SK-N-SH treated with all-trans-retinoic acid at 6 μM for 48 hours (cell line): ENCODE measurements around the gene GRID2IP.

Experiments used
- ATAC-seq: fragments of 200-7000 bp; cut with Tn5 transposase; 3 replicates; pipeline ENCODE4 v1.9.1; 2020; ENCODE audit warnings: mild to moderate bottlenecking, moderate library complexity
- ARNTL ChIP-seq: fragments of 450-650 bp; formaldehyde crosslinking; IDR thresholded peaks from 2 replicates; pipeline ENCODE4 v1.5.0; 2020; ENCODE audit warnings: low read depth, mild to moderate bottlenecking, moderate library complexity, borderline replicate concordance
- BACH2 ChIP-seq: fragments of 250-450 bp; sonication (Bioruptor Pico); IDR thresholded peaks from 2 replicates; pipeline ENCODE4 v1.9.0; 2021; ENCODE audit warnings: mild to moderate bottlenecking, borderline replicate concordance
- CSDC2 ChIP-seq: fragments of 250-450 bp; sonication (Bioruptor Pico); IDR thresholded peaks from 2 replicates; pipeline ENCODE4 v1.5.0; 2020; ENCODE audit warnings: mild to moderate bottlenecking, moderate library complexity
- ESRRG ChIP-seq: fragments of 250-450 bp; sonication (Bioruptor Pico); IDR thresholded peaks from 2 replicates; pipeline ENCODE4 v1.6.1; 2021; ENCODE audit warnings: mild to moderate bottlenecking
- GLIS3 ChIP-seq: fragments of 250-450 bp; sonication (Bioruptor Pico); IDR thresholded peaks from 2 replicates; pipeline ENCODE4 v1.5.0; 2020; ENCODE audit warnings: mild to moderate bottlenecking, moderate library complexity
- ISL1 ChIP-seq: fragments of 250-450 bp; sonication (Bioruptor Pico); IDR thresholded peaks from 2 replicates; pipeline ENCODE4 v2.1.2; 2022; ENCODE audit warnings: mild to moderate bottlenecking, moderate library complexity
- OSR1 ChIP-seq: fragments of 250-450 bp; sonication (Bioruptor Pico); IDR thresholded peaks from 2 replicates; pipeline ENCODE4 v1.8.0; 2022; ENCODE audit warnings: moderate library complexity, mild to moderate bottlenecking, inconsistent platforms
- RARB ChIP-seq: fragments of 250-450 bp; sonication (Bioruptor Pico); IDR thresholded peaks from 2 replicates; pipeline ENCODE4 v1.8.0; 2021; ENCODE audit warnings: mild to moderate bottlenecking, moderate library complexity
- SNAI2 ChIP-seq: fragments of 250-450 bp; sonication (Bioruptor Pico); IDR thresholded peaks from 2 replicates; pipeline ENCODE4 v1.5.0; 2020; ENCODE audit warnings: mild to moderate bottlenecking, moderate library complexity
- TOX ChIP-seq: fragments of 250-450 bp; sonication (Bioruptor Pico); IDR thresholded peaks from 2 replicates; pipeline ENCODE4 v1.8.0; 2021; ENCODE audit warnings: mild to moderate bottlenecking, moderate library complexity, borderline replicate concordance
- ZC3H10 ChIP-seq: fragments of 250-450 bp; sonication (Bioruptor Pico); IDR thresholded peaks from 2 replicates; pipeline ENCODE4 v1.5.1; 2021; ENCODE audit warnings: mild to moderate bottlenecking, moderate library complexity
- ZFP3 ChIP-seq: fragments of 250-450 bp; sonication (Bioruptor Pico); IDR thresholded peaks from 2 replicates; pipeline ENCODE4 v1.5.0; 2020; ENCODE audit warnings: mild to moderate bottlenecking, moderate library complexity
- ZFP30 ChIP-seq: fragments of 450-650 bp; formaldehyde crosslinking; IDR thresholded peaks from 2 replicates; pipeline ENCODE4 v1.5.0; 2022; ENCODE audit warnings: mild to moderate bottlenecking, moderate library complexity
- ZNF565 ChIP-seq: fragments of 450-650 bp; formaldehyde crosslinking; conservative IDR thresholded peaks from 2 replicates; pipeline ENCODE4 v1.5.0; 2020; ENCODE audit warnings: low read depth, mild to moderate bottlenecking, moderate library complexity
- ZNF70 ChIP-seq: fragments of 450-650 bp; formaldehyde crosslinking; IDR thresholded peaks from 2 replicates; pipeline ENCODE4 v1.5.0; 2020; ENCODE audit warnings: mild to moderate bottlenecking, moderate library complexity
- ZNF8 ChIP-seq: fragments of 450-650 bp; formaldehyde crosslinking; IDR thresholded peaks from 2 replicates; pipeline ENCODE4 v1.5.0; 2020; ENCODE audit warnings: mild to moderate bottlenecking, moderate library complexity
- TF ChIP-seq, protein P1 (sequence below): fragments of 250-450 bp; sonication (Bioruptor Pico); IDR thresholded peaks from 2 replicates; pipeline ENCODE4 v1.8.0; 2021; ENCODE audit warnings: low read depth, mild to moderate bottlenecking, moderate library complexity, borderline replicate concordance
- TF ChIP-seq, protein P2 (sequence below): fragments of 250-450 bp; sonication (Bioruptor Pico); IDR thresholded peaks from 2 replicates; pipeline ENCODE4 v1.5.0; 2020; ENCODE audit warnings: mild to moderate bottlenecking, moderate library complexity
- TF ChIP-seq, protein P3 (sequence below): fragments of 250-450 bp; sonication (Bioruptor Pico); IDR thresholded peaks from 2 replicates; pipeline ENCODE4 v1.8.0; 2020; ENCODE audit warnings: mild to moderate bottlenecking, moderate library complexity, borderline replicate concordance
- TF ChIP-seq, protein P4 (sequence below): fragments of 250-450 bp; sonication (Bioruptor Pico); IDR thresholded peaks from 2 replicates; pipeline ENCODE4 v1.5.1; 2020; ENCODE audit warnings: low read depth, mild to moderate bottlenecking, moderate library complexity
- TF ChIP-seq, protein P5 (sequence below): fragments of 250-450 bp; sonication (Bioruptor Pico); IDR thresholded peaks from 2 replicates; pipeline ENCODE4 v1.5.1; 2021; ENCODE audit warnings: mild to moderate bottlenecking, moderate library complexity

The GRID2IP gene

DNA sequence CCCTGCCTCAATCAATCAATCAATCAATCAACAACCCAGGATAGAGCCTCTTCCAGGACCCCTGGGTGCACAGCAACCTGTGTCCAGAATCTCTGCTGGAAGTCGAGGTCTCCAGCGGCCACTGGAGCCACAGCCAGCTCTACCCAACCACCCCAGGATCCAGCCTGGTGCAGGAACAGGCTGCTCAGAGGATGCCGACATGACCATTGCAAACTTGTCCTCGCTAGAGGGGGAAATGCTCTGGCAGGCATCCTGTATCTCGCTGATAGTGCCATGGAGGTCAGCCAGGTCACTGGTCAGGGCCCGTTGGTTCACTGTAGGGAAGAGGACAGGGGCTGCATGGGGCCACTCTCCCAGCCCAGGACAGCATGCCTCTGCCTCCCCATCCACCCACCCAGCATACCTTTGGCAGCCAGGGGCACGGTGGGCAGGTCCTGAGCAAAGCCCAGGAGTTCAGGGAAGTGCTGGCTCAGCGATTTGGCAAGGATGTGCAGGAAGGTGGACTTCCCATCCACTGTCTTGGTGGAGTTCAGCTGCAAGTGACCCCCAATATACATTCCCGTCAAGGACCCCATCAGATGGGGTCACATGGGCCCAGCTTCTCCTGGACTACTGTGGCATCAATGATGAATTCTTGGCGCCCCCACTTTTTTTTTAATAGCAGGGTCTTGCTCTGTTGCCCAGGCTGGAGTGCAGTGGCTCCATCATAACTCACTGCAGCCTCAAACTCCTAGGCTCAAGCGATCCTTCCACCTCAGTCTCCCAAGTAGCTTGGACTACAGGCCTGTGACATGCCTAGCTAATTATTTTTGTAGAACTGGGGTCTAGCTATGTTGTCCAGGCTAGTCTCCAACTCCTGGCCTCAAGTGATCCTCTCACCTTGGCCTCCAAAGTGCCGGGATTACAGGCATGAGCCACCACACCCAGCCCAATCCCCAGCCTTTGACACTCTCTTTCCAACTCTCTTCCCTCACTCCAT is 49.4 kb downstream of the GRID2IP start:
- no peak for ATAC-seq

DNA sequence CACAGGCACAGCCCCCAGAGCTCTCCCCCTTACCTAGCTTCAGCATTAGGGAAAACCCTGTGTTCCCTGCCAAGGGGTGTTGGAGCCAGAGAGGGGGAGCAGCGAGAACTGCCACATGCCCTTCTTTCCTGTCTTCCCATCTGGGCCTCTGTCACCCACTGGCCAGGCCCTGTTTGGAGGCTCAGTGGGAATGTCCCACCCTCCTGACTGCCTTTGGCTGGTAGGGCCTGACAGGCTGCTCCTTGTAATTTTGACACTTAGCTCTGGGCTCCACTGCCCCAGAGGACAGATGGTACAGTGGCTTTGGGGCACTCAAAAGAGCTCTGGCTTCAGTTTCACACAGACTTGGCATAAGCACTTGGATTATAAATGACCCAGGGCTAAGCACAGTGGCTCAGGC is 50.6 kb downstream of the GRID2IP start:
- TF ChIP-seq ZNF565 (CRISPR knock-in tag) (no peak), CSDC2 (CRISPR knock-in tag) (no peak)
- TF ChIP-seq, protein P1, sequence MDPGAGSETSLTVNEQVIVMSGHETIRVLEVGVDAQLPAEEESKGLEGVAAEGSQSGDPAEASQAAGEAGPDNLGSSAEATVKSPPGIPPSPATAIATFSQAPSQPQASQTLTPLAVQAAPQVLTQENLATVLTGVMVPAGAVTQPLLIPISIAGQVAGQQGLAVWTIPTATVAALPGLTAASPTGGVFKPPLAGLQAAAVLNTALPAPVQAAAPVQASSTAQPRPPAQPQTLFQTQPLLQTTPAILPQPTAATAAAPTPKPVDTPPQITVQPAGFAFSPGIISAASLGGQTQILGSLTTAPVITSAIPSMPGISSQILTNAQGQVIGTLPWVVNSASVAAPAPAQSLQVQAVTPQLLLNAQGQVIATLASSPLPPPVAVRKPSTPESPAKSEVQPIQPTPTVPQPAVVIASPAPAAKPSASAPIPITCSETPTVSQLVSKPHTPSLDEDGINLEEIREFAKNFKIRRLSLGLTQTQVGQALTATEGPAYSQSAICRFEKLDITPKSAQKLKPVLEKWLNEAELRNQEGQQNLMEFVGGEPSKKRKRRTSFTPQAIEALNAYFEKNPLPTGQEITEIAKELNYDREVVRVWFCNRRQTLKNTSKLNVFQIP (CRISPR knock-in tag), result no peak
- TF ChIP-seq, protein P2, sequence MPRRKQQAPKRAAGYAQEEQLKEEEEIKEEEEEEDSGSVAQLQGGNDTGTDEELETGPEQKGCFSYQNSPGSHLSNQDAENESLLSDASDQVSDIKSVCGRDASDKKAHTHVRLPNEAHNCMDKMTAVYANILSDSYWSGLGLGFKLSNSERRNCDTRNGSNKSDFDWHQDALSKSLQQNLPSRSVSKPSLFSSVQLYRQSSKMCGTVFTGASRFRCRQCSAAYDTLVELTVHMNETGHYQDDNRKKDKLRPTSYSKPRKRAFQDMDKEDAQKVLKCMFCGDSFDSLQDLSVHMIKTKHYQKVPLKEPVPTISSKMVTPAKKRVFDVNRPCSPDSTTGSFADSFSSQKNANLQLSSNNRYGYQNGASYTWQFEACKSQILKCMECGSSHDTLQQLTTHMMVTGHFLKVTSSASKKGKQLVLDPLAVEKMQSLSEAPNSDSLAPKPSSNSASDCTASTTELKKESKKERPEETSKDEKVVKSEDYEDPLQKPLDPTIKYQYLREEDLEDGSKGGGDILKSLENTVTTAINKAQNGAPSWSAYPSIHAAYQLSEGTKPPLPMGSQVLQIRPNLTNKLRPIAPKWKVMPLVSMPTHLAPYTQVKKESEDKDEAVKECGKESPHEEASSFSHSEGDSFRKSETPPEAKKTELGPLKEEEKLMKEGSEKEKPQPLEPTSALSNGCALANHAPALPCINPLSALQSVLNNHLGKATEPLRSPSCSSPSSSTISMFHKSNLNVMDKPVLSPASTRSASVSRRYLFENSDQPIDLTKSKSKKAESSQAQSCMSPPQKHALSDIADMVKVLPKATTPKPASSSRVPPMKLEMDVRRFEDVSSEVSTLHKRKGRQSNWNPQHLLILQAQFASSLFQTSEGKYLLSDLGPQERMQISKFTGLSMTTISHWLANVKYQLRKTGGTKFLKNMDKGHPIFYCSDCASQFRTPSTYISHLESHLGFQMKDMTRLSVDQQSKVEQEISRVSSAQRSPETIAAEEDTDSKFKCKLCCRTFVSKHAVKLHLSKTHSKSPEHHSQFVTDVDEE, result no peak
- ATAC-seq, result no peak

More for the DNA sequence above, 49.4 kb downstream of the GRID2IP start:
- TF ChIP-seq ARNTL (no peak), ZC3H10 (CRISPR knock-in tag) (no peak), SNAI2 (CRISPR knock-in tag) (no peak), ISL1 (CRISPR knock-in tag) (no peak), OSR1 (CRISPR knock-in tag) (no peak), ESRRG (CRISPR knock-in tag) (no peak), ZFP3 (CRISPR knock-in tag) (no peak), ZNF565 (CRISPR knock-in tag) (no peak), ZNF8 (CRISPR knock-in tag) (no peak), BACH2 (no peak)
- TF ChIP-seq, protein P3, sequence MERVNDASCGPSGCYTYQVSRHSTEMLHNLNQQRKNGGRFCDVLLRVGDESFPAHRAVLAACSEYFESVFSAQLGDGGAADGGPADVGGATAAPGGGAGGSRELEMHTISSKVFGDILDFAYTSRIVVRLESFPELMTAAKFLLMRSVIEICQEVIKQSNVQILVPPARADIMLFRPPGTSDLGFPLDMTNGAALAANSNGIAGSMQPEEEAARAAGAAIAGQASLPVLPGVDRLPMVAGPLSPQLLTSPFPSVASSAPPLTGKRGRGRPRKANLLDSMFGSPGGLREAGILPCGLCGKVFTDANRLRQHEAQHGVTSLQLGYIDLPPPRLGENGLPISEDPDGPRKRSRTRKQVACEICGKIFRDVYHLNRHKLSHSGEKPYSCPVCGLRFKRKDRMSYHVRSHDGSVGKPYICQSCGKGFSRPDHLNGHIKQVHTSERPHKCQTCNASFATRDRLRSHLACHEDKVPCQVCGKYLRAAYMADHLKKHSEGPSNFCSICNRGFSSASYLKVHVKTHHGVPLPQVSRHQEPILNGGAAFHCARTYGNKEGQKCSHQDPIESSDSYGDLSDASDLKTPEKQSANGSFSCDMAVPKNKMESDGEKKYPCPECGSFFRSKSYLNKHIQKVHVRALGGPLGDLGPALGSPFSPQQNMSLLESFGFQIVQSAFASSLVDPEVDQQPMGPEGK, result no peak
- TF ChIP-seq, protein P2, result no peak
- TF ChIP-seq, protein P4, sequence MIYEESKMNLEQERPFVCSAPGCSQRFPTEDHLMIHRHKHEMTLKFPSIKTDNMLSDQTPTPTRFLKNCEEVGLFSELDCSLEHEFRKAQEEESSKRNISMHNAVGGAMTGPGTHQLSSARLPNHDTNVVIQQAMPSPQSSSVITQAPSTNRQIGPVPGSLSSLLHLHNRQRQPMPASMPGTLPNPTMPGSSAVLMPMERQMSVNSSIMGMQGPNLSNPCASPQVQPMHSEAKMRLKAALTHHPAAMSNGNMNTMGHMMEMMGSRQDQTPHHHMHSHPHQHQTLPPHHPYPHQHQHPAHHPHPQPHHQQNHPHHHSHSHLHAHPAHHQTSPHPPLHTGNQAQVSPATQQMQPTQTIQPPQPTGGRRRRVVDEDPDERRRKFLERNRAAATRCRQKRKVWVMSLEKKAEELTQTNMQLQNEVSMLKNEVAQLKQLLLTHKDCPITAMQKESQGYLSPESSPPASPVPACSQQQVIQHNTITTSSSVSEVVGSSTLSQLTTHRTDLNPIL (CRISPR knock-in tag), result no peak

DNA sequence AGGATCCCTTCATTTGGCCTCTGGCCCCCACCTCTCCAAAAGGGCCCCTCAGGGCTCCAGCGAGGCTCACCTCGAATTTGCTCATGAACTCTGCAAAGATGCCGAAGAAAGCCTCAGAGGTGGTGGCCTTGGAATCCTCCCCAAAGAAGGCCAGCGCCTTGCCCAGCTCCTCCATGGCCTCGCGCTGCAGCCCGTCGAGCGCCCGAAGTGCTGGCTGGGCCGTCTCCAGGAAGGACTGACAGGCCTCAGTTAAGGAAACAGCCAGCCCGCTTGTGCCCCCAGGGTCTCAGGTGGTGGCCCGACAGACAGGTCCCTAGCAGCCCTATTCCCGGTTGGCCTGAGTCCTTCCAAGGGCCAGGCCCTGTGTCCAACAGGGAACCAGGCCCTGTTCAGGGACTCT is 53.3 kb downstream of the GRID2IP start:
- ATAC-seq, result no peak
- no peak for TF ChIP-seq OSR1 (CRISPR knock-in tag)
- no peak for TF ChIP-seq GLIS3 (CRISPR knock-in tag)
- TF ChIP-seq ARNTL, result no peak
- TF ChIP-seq, protein P5, sequence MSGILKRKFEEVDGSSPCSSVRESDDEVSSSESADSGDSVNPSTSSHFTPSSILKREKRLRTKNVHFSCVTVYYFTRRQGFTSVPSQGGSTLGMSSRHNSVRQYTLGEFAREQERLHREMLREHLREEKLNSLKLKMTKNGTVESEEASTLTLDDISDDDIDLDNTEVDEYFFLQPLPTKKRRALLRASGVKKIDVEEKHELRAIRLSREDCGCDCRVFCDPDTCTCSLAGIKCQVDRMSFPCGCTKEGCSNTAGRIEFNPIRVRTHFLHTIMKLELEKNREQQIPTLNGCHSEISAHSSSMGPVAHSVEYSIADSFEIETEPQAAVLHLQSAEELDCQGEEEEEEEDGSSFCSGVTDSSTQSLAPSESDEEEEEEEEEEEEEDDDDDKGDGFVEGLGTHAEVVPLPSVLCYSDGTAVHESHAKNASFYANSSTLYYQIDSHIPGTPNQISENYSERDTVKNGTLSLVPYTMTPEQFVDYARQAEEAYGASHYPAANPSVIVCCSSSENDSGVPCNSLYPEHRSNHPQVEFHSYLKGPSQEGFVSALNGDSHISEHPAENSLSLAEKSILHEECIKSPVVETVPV (CRISPR knock-in tag), result no peak
- no peak for TF ChIP-seq CSDC2 (CRISPR knock-in tag)
- no peak for TF ChIP-seq ZFP30
- no peak for TF ChIP-seq SNAI2 (CRISPR knock-in tag)
- TF ChIP-seq ZNF565 (CRISPR knock-in tag), result no peak
- TF ChIP-seq, protein P4 (CRISPR knock-in tag), result no peak
- no peak for TF ChIP-seq TOX (CRISPR knock-in tag)
- no peak for TF ChIP-seq ZNF70 (CRISPR knock-in tag)
- TF ChIP-seq ZFP3 (CRISPR knock-in tag), result no peak
- TF ChIP-seq RARB, result no peak
- TF ChIP-seq, protein P3, result no peak
